ENCODE measurements around the gene TPRA1.

TPRA1 gene

DNA sequence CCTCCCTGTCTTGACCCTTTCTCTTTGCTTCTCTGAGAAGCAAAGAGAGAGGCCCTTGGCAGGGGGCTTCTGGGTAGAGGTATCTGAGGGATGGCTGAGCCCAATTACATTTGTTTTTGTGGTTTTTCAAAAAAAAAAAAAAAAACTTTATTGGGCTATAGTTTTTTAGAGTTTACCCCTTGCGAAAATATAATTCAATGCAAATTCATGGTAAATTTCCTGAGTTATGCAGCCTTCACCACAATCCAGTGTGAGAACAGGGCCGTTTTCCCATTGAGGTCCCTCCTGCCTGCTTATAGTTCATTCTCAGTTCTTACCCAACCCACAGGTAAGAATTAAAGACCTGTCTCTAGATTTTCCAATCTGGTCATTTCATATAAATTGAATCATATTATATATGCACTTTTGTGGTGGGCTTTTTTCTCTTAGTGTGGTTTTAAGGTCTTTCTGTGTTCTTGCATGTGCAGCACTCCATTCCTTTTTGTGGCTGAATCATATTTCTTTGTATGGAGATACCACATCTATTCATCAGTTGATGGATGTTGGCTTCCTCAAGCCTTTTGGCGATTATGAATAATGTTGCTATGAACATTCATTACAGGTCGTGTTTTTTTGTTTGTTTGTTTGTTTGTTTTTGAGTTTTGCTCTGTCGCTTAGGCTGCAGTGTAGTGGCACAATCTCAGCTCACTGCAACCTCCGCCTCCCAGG, 10.4 kb upstream of the TPRA1 start:
- no peak for TF ChIP-seq CTCF (IDR thresholded peaks at IDR 0.05; ENCODE audit: control insufficient read depth, extremely low read depth, insufficient read depth)
- H3K4me3 ChIP-seq (ENCODE audit: low read depth, low read length): no peak overlapping the region

GRCh38 chr3:127598841-127599570, 8.5 kb upstream of the TPRA1 start:
- DNase-seq (ENCODE audit: low read depth): no peak
- H3K4me3 ChIP-seq (ENCODE audit: low read depth, low read length): peak overlapping the region; percentile 75
- TF ChIP-seq CTCF (IDR thresholded peaks at IDR 0.05; ENCODE audit: control insufficient read depth, extremely low read depth, insufficient read depth): no peak

More for the DNA sequence above, 10.4 kb upstream of the TPRA1 start:
- DNase-seq (ENCODE audit: low read depth): no peak

GRCh38 chr3:127597020-127597771, 6.7 kb upstream of the TPRA1 start:
- no peak for DNase-seq (ENCODE audit: low read depth)
- no peak for TF ChIP-seq CTCF (IDR thresholded peaks at IDR 0.05; ENCODE audit: control insufficient read depth, extremely low read depth, insufficient read depth)
- peak overlapping the region; percentile 75 for H3K4me3 ChIP-seq (ENCODE audit: low read depth, low read length)

DNA sequence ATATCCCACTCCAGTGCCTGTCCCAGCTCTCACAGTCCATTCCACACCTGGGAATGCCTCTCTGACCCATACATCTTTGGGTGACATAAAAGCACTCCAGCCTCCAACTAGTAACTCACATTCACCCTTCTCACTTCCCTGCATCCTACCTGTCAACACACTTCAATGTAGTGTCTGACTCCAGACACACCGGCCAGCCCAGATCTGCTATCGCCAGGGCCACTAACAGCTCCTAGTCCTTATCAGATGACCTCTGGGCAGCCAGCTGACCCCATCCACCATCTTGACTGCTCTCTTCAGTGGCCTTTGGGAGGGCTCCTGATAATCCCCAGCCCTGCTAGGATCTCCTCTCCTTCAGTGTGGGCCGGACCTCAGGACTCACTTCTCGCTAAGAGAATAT, 4.8 kb upstream of the TPRA1 start:
- DNase-seq (ENCODE audit: low read depth): no peak

DNA sequence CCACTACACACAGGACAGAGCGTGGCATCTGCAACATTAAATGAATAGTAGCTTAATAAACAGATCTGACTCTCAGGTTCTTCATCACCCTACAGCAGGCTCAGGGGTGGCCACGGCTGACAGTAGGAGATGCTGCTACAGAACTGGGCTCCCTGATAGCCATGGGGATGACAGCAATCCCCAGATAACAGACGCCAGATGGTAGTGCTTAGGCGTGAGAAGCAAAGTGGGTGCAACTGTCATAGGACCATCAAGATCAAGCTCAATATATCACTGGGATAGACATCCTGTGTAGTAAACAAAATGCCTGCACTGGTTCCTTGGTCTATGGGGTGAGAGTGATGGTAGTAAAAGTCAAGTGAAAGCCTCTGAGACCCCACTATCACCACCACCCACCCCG, 2.6 kb upstream of the TPRA1 start:
- TF ChIP-seq CTCF (IDR thresholded peaks at IDR 0.05; ENCODE audit: control insufficient read depth, extremely low read depth, insufficient read depth): no peak
- DNase-seq (ENCODE audit: low read depth): no peak
- no peak overlapping the region for H3K4me3 ChIP-seq (ENCODE audit: low read depth, low read length)

More for the DNA sequence above, 4.8 kb upstream of the TPRA1 start:
- TF ChIP-seq CTCF (IDR thresholded peaks at IDR 0.05; ENCODE audit: control insufficient read depth, extremely low read depth, insufficient read depth): no peak
- H3K4me3 ChIP-seq (ENCODE audit: low read depth, low read length): no peak overlapping the region

GRCh38 chr3:127590282-127590592, 296 bp downstream of the TPRA1 start:
- DNase-seq (ENCODE audit: low read depth): no peak
- H3K4me3 ChIP-seq (ENCODE audit: low read depth, low read length): peak overlapping the region; percentile 89
- no peak for TF ChIP-seq CTCF (IDR thresholded peaks at IDR 0.05; ENCODE audit: control insufficient read depth, extremely low read depth, insufficient read depth)
